ENCODE data around the gene ITGB3. TPM values are rescaled to one million over a fixed set of nuclear protein-coding genes. Genes with fewer than 3 reads are reported as not detected.
A peak's percentile ranks its signal among the peaks of the same experiment; 100 is the strongest.

ITGB3 gene
- total and polyA plus RNA-seq, 9 of the 15 experiments (the other 6 are each of a cell fraction or from before 2014, with no cell fraction given) = 0.08 to 2.6 (median 0.62) TPM; not detected in 1

DNA sequence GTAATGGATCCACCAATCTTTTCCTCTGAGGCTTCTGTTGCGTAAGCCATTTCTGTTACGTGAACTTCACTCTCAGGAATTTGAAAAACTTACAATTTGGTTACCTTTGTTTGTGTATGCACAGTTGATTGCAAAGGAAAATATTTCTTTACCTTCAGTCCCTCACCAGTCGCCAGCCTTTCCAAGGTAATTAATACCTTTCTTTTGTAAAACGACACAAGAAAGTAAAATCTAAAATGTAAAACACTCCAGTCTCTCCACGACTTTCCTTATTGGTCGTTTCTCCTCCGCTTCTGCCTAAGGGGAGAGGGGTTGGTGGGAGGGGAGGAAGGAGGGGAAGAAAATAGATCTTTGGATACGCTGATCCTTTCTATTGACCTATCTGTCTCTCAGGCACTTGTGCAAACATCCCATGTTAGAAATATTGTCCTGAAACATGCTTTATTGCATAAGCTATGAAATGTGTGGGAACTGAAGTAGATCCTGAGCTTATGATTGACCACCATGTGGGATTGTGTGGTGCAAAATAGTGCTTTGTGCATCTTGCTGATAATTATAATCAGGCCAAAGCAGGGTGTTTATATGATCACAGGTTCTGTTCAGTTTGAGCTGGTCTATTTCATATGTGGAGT lies 37.7 kb downstream of the ITGB3 start (continued):
- TF ChIP-seq CREB1 (IDR thresholded peaks at IDR 0.05) (no peak), CREB1 (CRISPR knock-in tag; IDR thresholded peaks at IDR 0.05) (no peak), ZNF75A (CRISPR knock-in tag; IDR thresholded peaks at IDR 0.05) (no peak), HDAC2 (IDR thresholded peaks at IDR 0.05) (0 out of 2 replicates have a peak, but pooled peaks have one; percentile 29), CTBP1 (IDR thresholded peaks at IDR 0.05; ENCODE audit: borderline replicate concordance) (no peak), ZFP1 (CRISPR knock-in tag; IDR thresholded peaks at IDR 0.05) (no peak), SRF (CRISPR knock-in tag; IDR thresholded peaks at IDR 0.05) (no peak), POLR2G (IDR thresholded peaks at IDR 0.05; ENCODE audit: low read depth, low read length) (no peak), HBP1 (CRISPR knock-in tag; IDR thresholded peaks at IDR 0.05) (no peak), SIN3B (IDR thresholded peaks at IDR 0.05; ENCODE audit: low read depth) (no peak), ZBTB34 (CRISPR knock-in tag; IDR thresholded peaks at IDR 0.05) (no peak), ZNF12 (CRISPR knock-in tag; IDR thresholded peaks at IDR 0.05) (no peak), ZNF408 (CRISPR knock-in tag; IDR thresholded peaks at IDR 0.05; ENCODE audit: low read depth) (no peak), SNAPC5 (CRISPR knock-in tag; IDR thresholded peaks at IDR 0.05) (no peak), WHSC1 (IDR thresholded peaks at IDR 0.05; ENCODE audit: low read length) (no peak), ZNF311 (CRISPR knock-in tag; IDR thresholded peaks at IDR 0.05) (no peak)
- TF ChIP-seq, protein P1, sequence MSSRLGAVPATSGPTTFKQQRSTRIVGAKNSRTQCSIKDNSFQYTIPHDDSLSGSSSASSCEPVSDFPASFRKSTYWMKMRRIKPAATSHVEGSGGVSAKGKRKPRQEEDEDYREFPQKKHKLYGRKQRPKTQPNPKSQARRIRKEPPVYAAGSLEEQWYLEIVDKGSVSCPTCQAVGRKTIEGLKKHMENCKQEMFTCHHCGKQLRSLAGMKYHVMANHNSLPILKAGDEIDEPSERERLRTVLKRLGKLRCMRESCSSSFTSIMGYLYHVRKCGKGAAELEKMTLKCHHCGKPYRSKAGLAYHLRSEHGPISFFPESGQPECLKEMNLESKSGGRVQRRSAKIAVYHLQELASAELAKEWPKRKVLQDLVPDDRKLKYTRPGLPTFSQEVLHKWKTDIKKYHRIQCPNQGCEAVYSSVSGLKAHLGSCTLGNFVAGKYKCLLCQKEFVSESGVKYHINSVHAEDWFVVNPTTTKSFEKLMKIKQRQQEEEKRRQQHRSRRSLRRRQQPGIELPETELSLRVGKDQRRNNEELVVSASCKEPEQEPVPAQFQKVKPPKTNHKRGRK (tag; IDR thresholded peaks at IDR 0.05) = no peak
- TF ChIP-seq, protein P2, sequence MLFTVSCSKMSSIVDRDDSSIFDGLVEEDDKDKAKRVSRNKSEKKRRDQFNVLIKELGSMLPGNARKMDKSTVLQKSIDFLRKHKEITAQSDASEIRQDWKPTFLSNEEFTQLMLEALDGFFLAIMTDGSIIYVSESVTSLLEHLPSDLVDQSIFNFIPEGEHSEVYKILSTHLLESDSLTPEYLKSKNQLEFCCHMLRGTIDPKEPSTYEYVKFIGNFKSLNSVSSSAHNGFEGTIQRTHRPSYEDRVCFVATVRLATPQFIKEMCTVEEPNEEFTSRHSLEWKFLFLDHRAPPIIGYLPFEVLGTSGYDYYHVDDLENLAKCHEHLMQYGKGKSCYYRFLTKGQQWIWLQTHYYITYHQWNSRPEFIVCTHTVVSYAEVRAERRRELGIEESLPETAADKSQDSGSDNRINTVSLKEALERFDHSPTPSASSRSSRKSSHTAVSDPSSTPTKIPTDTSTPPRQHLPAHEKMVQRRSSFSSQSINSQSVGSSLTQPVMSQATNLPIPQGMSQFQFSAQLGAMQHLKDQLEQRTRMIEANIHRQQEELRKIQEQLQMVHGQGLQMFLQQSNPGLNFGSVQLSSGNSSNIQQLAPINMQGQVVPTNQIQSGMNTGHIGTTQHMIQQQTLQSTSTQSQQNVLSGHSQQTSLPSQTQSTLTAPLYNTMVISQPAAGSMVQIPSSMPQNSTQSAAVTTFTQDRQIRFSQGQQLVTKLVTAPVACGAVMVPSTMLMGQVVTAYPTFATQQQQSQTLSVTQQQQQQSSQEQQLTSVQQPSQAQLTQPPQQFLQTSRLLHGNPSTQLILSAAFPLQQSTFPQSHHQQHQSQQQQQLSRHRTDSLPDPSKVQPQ (CRISPR knock-in tag; IDR thresholded peaks at IDR 0.05; ENCODE audit: borderline replicate concordance) = no peak
- TF ChIP-seq, protein P3, sequence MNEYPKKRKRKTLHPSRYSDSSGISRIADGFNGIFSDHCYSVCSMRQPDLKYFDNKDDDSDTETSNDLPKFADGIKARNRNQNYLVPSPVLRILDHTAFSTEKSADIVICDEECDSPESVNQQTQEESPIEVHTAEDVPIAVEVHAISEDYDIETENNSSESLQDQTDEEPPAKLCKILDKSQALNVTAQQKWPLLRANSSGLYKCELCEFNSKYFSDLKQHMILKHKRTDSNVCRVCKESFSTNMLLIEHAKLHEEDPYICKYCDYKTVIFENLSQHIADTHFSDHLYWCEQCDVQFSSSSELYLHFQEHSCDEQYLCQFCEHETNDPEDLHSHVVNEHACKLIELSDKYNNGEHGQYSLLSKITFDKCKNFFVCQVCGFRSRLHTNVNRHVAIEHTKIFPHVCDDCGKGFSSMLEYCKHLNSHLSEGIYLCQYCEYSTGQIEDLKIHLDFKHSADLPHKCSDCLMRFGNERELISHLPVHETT (CRISPR knock-in tag; conservative IDR thresholded peaks at IDR 0.05 in 1 of 2, IDR thresholded peaks at IDR 0.05 in 1 of 2) = peak in 1 of 2 experiments; percentile 53; a peak in 1 of 4 replicates
